ENCODE data around the gene ESAM.

ESAM gene

GRCh38 chr11:124769806-124770774 lies 8.0 kb upstream of the ESAM start:
- TF ChIP-seq ZFX (IDR thresholded peaks at IDR 0.05; ENCODE audit: borderline replicate concordance) (no peak), CTCF (IDR thresholded peaks at IDR 0.05) (no peak)
- H3K27ac ChIP-seq: peak overlapping the region; percentile 44; the same call in 1 of the 2 replicates

DNA sequence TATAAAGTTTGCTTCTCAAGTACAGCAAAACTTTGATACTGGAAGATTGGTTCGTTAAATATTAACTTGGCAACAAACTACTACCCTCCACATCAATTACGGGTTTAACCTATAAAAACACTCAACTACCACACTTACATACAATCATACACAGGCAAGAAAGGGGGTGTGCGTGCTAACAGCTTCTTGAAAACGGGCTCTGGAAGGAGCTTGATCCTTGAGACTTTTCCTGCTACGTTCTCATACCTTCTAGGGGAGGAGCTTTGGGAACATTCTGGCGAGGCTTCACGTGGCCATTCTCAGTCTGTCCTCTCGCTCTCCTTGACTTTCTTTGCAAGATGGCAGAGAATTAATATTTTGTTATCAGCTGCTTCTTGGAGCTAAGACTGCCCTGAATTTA lies 6.8 kb upstream of the ESAM start:
- no peak for TF ChIP-seq ZFX (IDR thresholded peaks at IDR 0.05; ENCODE audit: borderline replicate concordance)
- TF ChIP-seq CTCF (IDR thresholded peaks at IDR 0.05): no peak
- peak overlapping the region; percentile 44 for H3K27ac ChIP-seq

- H3K27ac ChIP-seq: no peak overlapping the region
- TF ChIP-seq CTCF (IDR thresholded peaks at IDR 0.05) (no peak), ZFX (IDR thresholded peaks at IDR 0.05; ENCODE audit: borderline replicate concordance) (no peak)
These were observed 4.1 kb upstream of the ESAM start for GRCh38 chr11:124766156-124766555.

- peak overlapping the region; percentile 61 for H3K27ac ChIP-seq
- TF ChIP-seq CTCF (IDR thresholded peaks at IDR 0.05) (peak; percentile 88), ZFX (IDR thresholded peaks at IDR 0.05; ENCODE audit: borderline replicate concordance) (no peak)
These were observed 1.3 kb upstream of the ESAM start for GRCh38 chr11:124763156-124763947.

- TF ChIP-seq CTCF (IDR thresholded peaks at IDR 0.05) (no peak), ZFX (IDR thresholded peaks at IDR 0.05; ENCODE audit: borderline replicate concordance) (no peak)
- peak overlapping the region; percentile 61 for H3K27ac ChIP-seq
These were observed 600 bp upstream of the ESAM start for GRCh38 chr11:124762624-124763155.

DNA sequence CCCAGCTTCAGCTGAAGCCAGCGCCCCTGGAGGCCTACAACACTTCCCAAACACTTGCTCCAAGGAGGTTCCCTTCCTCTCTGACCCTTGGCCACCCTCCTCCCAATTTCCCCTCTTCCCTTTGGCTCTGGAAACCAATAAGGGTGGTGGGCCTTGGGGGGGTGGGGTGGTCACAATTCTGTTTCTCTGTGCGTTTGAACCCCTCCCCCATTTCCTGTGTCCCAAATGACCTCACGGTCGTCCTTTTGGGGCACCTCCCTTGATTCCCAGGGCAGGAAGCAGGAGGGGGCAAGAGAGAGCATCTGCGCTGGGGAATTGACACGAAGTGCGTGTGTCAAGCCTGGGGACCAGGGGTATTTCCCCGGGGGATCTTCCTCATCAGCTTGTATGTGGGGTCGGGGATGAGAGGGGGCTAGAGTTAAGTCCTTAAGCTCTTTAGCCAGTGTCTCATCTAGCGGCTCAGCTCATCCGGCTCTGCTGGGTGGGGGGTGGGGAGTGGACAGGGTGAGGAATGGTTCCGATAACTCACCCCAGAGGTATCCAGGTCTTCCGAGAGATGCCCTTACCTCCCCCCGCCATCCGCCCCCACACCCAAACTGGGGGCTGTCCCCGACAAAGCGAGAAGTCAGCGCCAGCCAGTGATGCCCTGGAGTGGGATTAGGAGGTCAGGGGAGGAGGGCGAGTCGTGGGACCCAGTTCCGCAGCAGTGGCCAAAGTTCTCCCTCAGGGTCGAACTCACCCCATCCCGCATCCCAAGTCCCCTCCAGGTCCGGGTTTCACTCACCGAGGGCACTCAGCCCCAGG lies 587 bp downstream of the ESAM start:
- no peak overlapping the region for H3K27ac ChIP-seq
- TF ChIP-seq CTCF (IDR thresholded peaks at IDR 0.05): no peak
- no peak for TF ChIP-seq ZFX (IDR thresholded peaks at IDR 0.05; ENCODE audit: borderline replicate concordance)

All from 22Rv1 (cell line).